ENCODE results near the gene ABR. TPM values are rescaled to one million over a fixed set of nuclear protein-coding genes. Genes with fewer than 3 reads are reported as not detected.

ABR gene
- total and polyA plus RNA-seq, 2 of the 13 experiments (the other 11 are each of a cell fraction or from before 2014, with no cell fraction given), result 12.4 to 40.4 TPM

GRCh38 chr17:1126250-1126797, 53.5 kb downstream of the ABR start:
- H3K9me3 ChIP-seq (ENCODE audit: low read length), result no peaks in the 10 kb centered on the region
- peak; percentile 41 for ATAC-seq
- FAIRE-seq, result no peak
- ChIA-PET POLR2A (no interaction called here), CTCF (ENCODE audit: low intra/inter-chr PET ratio, low total read pairs) (no interaction called here)
- intact Hi-C loops (cut with micrococcal nuclease; ENCODE audit: unreplicated experiment) (no loop called here), in situ Hi-C loops (cut with HindIII; ENCODE audit: extremely low pct_ligation_motif_present, low pct_unique_long_range_greater_than_20kb) (no loop called here)
- no peaks in the 10 kb centered on the region for H3K36me3 ChIP-seq (replicated peaks in 1 of 2; ENCODE audit: control insufficient read depth in 1 of 2, insufficient read depth in 2 of 2, low read length in 2 of 2)
- no peaks in the 10 kb centered on the region for H4K20me1 ChIP-seq (ENCODE audit: insufficient read depth, low read length)
- H3K27ac ChIP-seq (ENCODE audit: extremely low read length, insufficient read depth, low read length), result no peak overlapping the region
- H2AFZ ChIP-seq (ENCODE audit: low read length), result no peak overlapping the region
- 17% methylated on average over 8 of the region's 26 CpGs for WGBS (ENCODE audit: low lambda C conversion rate)
- H3K9ac ChIP-seq (ENCODE audit: insufficient read depth, low read depth, low read length), result no peak overlapping the region
- H3K4me1 ChIP-seq (ENCODE audit: insufficient read depth, low read length), result peaks cover 16% of the 10 kb centered on the region
- no peak overlapping the region for H3K4me3 ChIP-seq (replicated peaks in 1 of 3; ENCODE audit: insufficient read depth in 1 of 3, low read depth in 2 of 3, low read length in 3 of 3)
- no TSS peak for BruUV-seq (replicated peaks)
- H3K27me3 ChIP-seq (ENCODE audit: control insufficient read depth in 1 of 2, insufficient read depth in 2 of 2, low read length in 2 of 2), result peaks cover 18 to 73% of the 10 kb centered on the region in 2 experiments; a peak in 4 of 5 replicates
- no peak overlapping the region for H3K4me2 ChIP-seq (ENCODE audit: low read depth, low read length)
- DNase-seq (ENCODE audit: low spot score), result no peak
- no peaks in the 10 kb centered on the region for H3K79me2 ChIP-seq (ENCODE audit: insufficient read depth, low read length)
- TF ChIP-seq TBL1XR1 (IDR thresholded peaks at IDR 0.05; ENCODE audit: borderline replicate concordance, low read length, partially characterized antibody) (no peak), PAF1 (CRISPR knock-in tag; IDR thresholded peaks at IDR 0.05) (no peak), HIC2 (CRISPR knock-in tag; IDR thresholded peaks at IDR 0.05; ENCODE audit: low read depth) (no peak), CCDC6 (CRISPR knock-in tag; IDR thresholded peaks at IDR 0.05) (no peak), ZNF343 (CRISPR knock-in tag; IDR thresholded peaks at IDR 0.05) (no peak), ZBTB14 (CRISPR knock-in tag; IDR thresholded peaks at IDR 0.05) (no peak), GABPA (IDR thresholded peaks at IDR 0.05; ENCODE audit: low read depth, low read length) (no peak), GABPA (CRISPR knock-in tag; IDR thresholded peaks at IDR 0.05; ENCODE audit: low read depth) (0 out of 2 replicates have a peak, but pooled peaks have one; percentile 24), HNRNPL (IDR thresholded peaks at IDR 0.05; ENCODE audit: low read depth, low read length) (peak; percentile 47; the same call in 1 of the 2 replicates), ELF4 (CRISPR knock-in tag; IDR thresholded peaks at IDR 0.05; ENCODE audit: borderline replicate concordance) (no peak), TRIM24 (CRISPR knock-in tag; IDR thresholded peaks at IDR 0.05) (no peak), HMGXB4 (CRISPR knock-in tag; IDR thresholded peaks at IDR 0.05; ENCODE audit: borderline replicate concordance in 1 of 2, low read depth in 1 of 2) (no peak), FOSL2 (CRISPR knock-in tag; IDR thresholded peaks at IDR 0.05) (0 out of 2 replicates have a peak, but pooled peaks have one; percentile 24), MYC (CRISPR knock-in tag; IDR thresholded peaks at IDR 0.05; ENCODE audit: borderline replicate concordance) (no peak), PAXIP1 (CRISPR knock-in tag; conservative IDR thresholded peaks at IDR 0.05) (no peak), NCOA1 (CRISPR knock-in tag; IDR thresholded peaks at IDR 0.05) (no peak), PPARG (CRISPR knock-in tag; conservative IDR thresholded peaks at IDR 0.05) (no peak)
